Measurements from ENCODE around the gene GOLGA6L2.

GRCh38 chr15:23415321-23415865 is 31.6 kb downstream of the GOLGA6L2 start:
- no peak for TF ChIP-seq CTCF (IDR thresholded peaks at IDR 0.05; ENCODE audit: insufficient read depth, low read length)
- no peak for TF ChIP-seq POLR2AphosphoS5 (IDR thresholded peaks at IDR 0.05; ENCODE audit: low read depth)
- TF ChIP-seq REST (IDR thresholded peaks at IDR 0.05; ENCODE audit: insufficient replicate concordance, low read depth), result no peak
- TF ChIP-seq GABPA (IDR thresholded peaks at IDR 0.05; ENCODE audit: low read depth), result no peak
- TF ChIP-seq SPI1 (IDR thresholded peaks at IDR 0.05; ENCODE audit: borderline replicate concordance, low read depth), result no peak

Measured in HL-60 (cell line).